ENCODE results near the gene COMMD1.

Gene COMMD1

GRCh38 chr2:62184512-62185230 lies 279.2 kb downstream of the COMMD1 start:
- Mint-ChIP-seq H3K27ac (no peak overlapping the region), H3K36me3 (ENCODE audit: low read depth) (no peaks in the 10 kb centered on the region), H3K9me3 (no peaks in the 10 kb centered on the region), H3K27me3 (no peaks in the 10 kb centered on the region), H3K4me1 (ENCODE audit: low read depth) (peaks cover 2% of the 10 kb centered on the region), H3K4me3 (no peak overlapping the region)
- DNase-seq, result no peak
